DMS79 treated with DMSO at 0.1 percent for 48 hours (cell line): Measurements from ENCODE around the gene PCSK5.

Experiments
- DNase-seq: peaks from one replicate; lab custom pipeline; 2025; lab: John Stamatoyannopoulos, UW

PCSK5 gene

GRCh38 chr9:76191493-76191892 lies 301.0 kb downstream of the PCSK5 start:
- no peak for DNase-seq

GRCh38 chr9:76192013-76192412 lies 301.5 kb downstream of the PCSK5 start:
- no peak for DNase-seq

GRCh38 chr9:76194896-76195295 lies 304.4 kb downstream of the PCSK5 start:
- DNase-seq = no peak

GRCh38 chr9:76198336-76198735 lies 307.9 kb downstream of the PCSK5 start:
- no peak for DNase-seq

- DNase-seq = no peak
These were observed 309.8 kb downstream of the PCSK5 start for GRCh38 chr9:76200315-76200714.

GRCh38 chr9:76200745-76201144 lies 310.3 kb downstream of the PCSK5 start:
- DNase-seq = no peak

GRCh38 chr9:76203373-76203772 lies 312.9 kb downstream of the PCSK5 start:
- DNase-seq = no peak

GRCh38 chr9:76206821-76207220 lies 316.3 kb downstream of the PCSK5 start:
- no peak for DNase-seq

GRCh38 chr9:76213751-76214150 lies 323.3 kb downstream of the PCSK5 start:
- no peak for DNase-seq

- no peak for DNase-seq
These were observed 324.6 kb downstream of the PCSK5 start for GRCh38 chr9:76215066-76215465.

- DNase-seq = no peak
These were observed 325.7 kb downstream of the PCSK5 start for GRCh38 chr9:76216161-76216649.

GRCh38 chr9:76218117-76218885 lies 327.8 kb downstream of the PCSK5 start:
- no peak for DNase-seq

- no peak for DNase-seq
These were observed 328.5 kb downstream of the PCSK5 start for GRCh38 chr9:76218886-76219445.

- no peak for DNase-seq
These were observed 329.2 kb downstream of the PCSK5 start for GRCh38 chr9:76219560-76220151.

GRCh38 chr9:76221423-76221822 lies 330.9 kb downstream of the PCSK5 start:
- no peak for DNase-seq

GRCh38 chr9:76223749-76224340 lies 333.4 kb downstream of the PCSK5 start:
- DNase-seq = no peak

- DNase-seq = no peak
These were observed 336.7 kb downstream of the PCSK5 start for GRCh38 chr9:76227156-76227555.

- DNase-seq = no peak
These were observed 340.5 kb downstream of the PCSK5 start for GRCh38 chr9:76231001-76231400.

- DNase-seq = no peak
These were observed 342.5 kb downstream of the PCSK5 start for GRCh38 chr9:76232861-76233489.

GRCh38 chr9:76240578-76240977 lies 350.1 kb downstream of the PCSK5 start:
- no peak for DNase-seq

- no peak for DNase-seq
These were observed 355.0 kb downstream of the PCSK5 start for GRCh38 chr9:76245518-76245917.

GRCh38 chr9:76246680-76247079 lies 356.2 kb downstream of the PCSK5 start:
- no peak for DNase-seq
